GM04504 (cell line): ENCODE data around the gene ARL6.

Experiments used
- DNase-seq: peaks from one replicate; pipeline ENCODE4 v3.0.0-alpha.2; 2012; ENCODE audit warnings: low read depth

Gene ARL6, protein sequence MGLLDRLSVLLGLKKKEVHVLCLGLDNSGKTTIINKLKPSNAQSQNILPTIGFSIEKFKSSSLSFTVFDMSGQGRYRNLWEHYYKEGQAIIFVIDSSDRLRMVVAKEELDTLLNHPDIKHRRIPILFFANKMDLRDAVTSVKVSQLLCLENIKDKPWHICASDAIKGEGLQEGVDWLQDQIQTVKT

DNA sequence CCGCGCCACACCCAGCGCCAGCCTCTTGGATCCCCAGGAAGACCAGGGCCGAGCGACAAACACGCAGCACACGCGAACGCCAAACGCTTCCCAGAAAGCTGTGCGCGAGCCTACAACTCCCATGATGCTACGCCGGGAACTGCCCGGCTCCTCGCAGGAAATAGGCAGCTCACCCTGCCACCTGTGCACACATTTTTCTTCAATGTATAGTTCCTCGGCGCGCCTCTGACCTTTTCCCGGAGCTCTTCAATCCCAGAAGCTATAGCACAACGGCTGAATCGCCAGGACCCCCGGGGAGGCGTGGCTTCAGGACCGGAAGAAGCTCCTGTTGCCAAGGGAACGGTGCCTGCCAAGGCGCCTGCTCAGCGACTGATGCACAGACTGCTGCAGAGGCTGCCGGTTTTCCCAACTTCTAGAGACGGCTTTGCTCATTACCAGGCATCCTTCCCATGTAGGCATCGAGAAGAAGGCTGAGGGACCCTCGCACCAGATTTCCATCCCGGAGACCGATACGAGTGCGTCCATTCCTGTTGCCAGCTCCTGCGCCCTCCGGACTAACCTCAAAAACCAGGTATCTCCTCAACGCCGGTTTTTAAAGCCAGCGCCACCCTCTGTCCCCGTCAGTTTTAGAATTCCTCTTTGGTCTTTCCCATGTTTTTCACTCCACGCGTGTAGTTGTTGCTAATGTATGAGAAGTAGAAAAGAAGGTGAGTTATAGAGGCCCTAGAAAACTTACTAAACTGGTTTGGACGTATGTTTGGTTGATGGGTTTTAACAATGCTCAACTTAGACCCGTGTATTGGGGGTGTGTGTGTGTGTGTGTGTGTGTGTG, at the start of gene ARL6:
ARL6 (plus strand) TSS at position 352 of the 832 bp plus-strand sequence. CDS start 3,350 bp downstream, outside the sequence.
- DNase-seq, result peak; percentile 63

DNA sequence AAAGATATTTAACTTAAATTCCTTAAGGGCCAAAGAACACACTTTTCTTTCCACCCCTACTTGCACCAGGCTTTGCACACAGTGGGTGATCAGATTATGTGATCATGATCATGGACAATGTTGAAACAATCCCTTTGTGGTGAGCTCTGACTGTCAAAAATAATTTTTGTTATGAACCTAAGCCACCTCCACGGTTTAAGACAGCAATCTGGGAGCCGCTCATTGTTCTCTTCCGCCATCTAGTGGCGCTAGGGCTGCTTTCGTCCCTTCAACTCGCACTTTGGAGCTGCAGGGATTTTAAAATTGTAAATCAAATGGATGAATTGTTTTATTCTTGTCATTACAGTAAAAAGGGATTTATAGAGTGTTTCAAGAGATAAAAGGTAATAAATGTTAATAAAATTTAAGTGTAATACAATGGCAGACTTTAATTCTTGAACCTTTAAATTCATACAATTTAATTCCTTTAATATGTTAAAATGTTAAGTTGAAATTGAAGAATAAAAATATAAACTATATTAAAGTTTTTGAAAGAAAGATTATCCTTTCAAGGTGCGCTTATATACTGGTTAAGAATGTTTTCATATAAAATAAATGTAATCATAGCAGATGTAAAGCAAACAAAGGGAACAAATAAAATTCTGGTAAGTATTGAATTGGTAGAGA, 45.3 kb upstream of the ARL6 start:
- DNase-seq, result peak; percentile 34

DNA sequence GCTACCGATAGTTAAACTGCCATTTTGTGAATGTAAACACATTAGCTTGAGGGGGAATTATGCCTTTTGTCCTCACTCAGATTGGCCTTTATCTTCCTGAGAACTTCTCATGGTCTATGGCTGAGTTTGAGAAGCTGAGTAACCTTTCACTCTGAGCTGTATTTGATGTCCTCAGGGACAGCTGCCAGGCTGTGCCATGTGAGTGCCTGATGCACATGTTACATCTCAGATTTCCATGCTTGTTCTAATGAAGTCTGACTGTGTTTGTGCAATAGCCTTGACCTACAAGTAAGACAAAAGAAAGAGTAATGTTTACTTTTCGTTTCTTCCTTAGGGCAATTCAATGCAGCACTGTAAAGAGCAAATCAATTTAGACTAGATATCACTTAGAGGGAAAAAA, 44.1 kb upstream of the ARL6 start:
- no peak for DNase-seq

DNA sequence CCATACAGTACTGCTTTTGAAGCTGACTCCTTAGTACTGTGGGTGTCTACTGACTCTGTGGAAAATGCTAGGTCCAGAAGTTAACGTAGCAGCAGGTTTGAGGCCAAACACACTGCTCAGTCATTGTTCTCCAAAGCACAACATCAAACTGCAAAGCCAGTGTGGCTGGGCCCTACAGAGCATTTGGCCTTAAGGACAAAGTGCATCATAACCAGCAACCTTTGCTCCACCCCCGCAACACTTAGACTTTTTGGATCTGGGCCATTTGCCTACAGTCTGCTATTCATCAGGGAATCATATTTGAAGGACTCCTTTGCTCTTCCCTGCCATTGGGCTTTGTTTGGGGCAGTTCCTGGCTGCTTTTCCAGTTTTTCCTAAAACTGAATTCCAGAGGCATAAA, 43.1 kb upstream of the ARL6 start:
- no peak for DNase-seq

DNA sequence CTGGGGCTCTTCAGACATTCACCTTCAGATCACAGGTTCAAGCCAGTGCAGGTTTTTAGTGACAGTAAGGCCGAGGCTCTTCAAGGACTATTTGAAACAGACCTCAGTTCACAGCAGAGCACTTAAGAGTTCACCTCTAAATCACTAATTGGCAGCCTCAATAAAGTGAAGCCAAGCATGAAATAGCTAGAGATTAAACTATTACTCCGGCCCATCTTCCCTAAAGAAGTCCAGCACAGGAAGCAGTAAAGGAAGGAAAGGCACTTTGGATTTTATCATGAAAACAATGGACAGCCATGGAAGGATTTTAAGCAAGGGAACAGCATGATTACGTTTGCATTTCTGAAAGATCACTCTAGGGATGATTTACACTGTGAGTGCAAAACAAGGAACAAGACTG, 27.6 kb upstream of the ARL6 start:
- DNase-seq, result no peak

DNA sequence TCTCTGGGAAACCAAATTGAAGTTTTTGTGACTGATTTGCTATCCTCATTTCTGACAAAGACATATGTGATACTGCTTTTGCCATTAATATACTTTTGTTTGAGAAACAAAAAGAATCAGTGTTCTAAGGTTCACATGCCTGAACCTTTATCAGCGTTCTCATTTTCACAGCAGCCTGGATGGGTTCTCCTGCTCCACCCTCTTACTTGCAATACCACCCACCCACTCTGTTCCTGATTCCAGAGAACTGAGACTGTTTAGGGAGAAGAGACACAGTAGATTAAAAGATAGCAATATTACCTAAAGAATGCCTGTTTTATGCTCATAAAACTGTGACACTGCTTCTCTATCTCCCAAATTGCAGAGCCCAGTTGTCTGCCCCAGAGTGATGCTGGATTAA, 25.8 kb upstream of the ARL6 start:
- no peak for DNase-seq

DNA sequence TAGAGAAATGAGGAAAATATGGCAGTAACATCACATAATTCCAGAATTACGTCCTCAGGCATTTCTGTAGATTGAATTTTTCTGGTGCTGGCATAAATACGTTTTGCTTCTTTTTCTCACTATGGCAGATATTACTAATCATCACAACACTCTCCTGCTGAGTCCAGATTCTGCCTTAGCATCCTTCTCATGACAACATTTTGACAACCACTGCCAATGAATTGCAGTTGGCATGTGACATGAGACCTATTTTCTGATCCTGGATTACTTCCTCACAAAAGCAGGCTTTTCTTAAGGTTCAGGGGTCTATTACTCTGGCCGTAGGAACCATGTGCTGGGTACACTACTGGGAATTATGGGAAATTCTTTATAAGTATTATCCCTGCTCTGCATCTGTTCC, 22.5 kb upstream of the ARL6 start:
- DNase-seq, result no peak

DNA sequence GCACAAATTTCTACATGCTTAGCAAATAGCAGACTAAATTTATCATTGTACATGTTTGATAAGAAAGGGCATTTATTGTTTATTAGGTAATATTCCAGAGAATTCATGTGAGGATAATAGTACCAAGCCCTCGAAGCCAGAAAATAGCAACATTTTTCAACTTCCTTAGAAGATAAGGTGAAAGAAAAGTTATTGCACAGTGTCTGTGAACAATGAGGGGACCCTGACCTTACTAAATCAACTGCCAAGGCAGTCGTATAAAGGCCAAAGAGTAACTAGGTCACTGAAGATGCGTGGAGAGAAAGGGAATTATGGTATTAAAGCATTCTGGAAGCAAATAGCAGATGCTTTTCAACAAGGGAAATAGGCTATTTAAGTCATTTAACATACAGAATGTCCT, 20.3 kb upstream of the ARL6 start:
- DNase-seq, result no peak

DNA sequence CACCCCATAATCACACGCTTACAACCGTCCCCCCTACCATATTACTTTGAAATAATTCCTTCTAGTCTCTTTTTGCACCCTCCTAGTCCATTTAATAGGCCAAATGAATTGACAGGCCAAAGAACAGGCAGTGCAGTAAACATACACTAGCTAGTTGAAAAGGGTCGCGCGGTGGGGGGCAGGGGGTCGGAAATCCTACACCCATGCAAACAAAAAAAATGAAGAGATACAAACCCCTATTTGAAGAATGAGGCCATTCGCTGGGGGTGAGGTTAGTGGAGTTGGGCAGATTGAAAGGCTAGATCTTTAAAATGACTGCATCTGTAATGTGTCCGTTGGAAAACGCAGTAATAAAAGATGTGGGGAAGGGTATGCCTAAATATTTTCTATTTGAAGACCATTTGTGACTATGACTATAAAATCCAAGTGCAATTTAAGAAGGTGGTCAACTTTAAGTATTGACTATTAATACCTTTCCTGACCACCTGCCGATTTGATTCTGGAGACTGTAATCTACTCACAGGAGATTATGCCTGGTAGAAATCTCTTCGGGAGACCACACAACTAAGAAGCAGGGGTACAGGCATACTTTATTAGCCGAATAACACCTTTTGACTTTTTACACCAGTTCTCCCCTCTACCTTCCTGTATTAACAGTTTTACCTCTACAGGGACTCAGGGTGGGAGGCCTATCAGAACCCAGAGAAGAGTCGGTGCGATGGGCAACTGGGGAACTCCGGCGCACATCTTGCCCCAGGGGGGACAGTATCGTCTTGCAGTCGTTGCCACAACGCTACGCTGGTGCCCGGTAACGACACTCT, 762 bp upstream of the ARL6 start:
- no peak for DNase-seq

DNA sequence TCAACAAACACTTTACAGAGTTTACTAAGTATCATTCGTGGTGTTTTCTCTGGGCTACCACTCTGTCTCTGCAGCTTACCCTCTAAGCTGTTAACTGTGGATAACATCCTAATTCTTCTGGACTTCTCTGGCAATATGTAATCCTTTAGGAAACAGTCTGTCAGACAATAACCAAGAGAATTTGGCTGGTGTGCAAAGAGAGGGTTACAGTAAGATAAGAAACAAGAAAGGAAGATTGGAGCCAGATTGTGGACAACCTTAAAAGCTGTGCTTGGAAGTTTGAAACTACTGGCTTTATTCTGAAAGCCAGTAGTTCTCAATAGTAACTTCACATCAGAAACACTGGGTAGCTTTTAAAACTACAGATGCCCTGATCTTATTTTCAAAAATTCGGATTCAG, 778 bp downstream of the ARL6 start:
- DNase-seq, result no peak

DNA sequence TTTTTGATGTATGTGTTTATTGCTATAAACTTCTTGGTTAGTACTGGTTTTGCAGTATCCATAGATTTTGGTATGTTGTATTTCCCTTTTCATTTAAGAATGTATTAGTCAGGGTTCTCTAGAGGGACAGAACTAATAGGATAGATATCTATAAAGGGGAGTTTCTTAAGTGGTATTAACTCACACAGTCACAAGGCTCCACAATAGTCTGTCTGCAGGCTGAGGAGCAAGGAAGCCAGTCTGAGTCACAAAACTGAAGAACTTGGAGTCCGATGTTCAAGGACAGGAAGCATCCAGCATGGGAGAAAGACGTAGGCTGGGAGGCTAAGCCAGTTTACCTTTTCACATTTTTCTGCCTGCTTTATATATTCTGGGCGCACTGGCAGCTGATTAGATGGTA, 8.4 kb downstream of the ARL6 start:
- DNase-seq, result no peak

DNA sequence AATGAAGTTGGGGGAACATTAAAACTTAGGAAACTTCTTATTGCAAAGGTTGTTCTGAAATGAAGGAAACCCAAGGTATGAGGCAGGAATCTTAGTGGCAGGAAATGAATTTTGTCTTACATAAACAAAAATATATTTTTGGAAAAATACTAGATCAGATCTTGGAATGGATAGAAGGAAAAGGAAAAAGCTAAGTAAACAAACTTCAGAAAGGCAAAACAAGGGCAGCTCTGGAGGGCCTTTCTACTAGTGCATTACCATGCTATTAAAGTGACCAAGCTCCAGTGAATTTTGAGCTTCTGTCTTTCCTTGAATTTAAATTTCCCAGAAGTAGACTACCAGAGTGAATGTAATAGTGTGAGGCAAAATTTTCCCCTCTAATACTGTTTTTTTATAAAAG, 13.6 kb downstream of the ARL6 start:
- no peak for DNase-seq

DNA sequence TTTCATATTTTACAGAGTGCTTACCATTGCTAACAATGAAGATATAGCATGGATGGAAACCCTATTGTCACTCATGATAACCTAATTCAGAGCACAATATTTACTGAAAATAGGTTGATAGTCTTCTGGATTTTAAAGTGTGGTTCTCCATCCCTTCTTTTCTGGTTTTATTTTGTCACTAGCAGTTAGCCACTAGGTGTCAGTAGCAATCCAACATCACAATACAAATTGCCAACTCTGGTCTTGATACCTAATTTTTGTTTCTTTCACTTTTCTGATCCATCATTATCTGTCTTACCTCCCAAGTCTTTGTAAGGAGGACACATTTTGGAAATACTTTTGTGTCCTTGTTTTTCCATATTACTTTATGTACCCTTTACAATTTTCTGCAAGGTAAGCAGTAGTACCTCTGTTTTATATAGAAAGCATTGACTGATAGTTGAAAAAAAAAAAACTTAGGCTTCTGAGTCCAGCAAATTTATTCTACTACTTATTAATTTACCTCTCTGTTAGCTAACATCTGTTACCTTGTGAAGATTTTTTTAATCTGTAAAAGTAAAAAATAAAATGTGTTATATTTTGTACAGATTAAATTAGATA, 29.0 kb downstream of the ARL6 start:
- DNase-seq, result peak; percentile 30

DNA sequence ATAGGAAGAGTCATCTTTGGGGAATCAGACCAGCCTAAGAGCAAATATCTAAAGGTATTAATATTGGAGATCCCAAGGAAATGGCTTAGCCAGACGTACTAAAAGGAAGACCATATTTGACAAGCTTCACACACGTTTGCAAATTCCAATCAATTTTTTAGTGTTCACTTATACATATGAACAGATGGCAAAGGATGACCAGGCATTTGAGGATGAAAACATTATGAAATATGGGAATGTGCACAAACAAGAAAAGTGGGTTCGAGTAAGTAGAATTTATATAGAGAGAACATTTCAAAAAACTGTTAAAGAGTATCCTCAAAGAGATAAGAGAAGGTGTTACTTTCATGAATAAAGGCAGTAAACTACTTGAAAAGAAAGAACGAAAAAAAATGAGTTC, 31.4 kb downstream of the ARL6 start:
- DNase-seq, result no peak

DNA sequence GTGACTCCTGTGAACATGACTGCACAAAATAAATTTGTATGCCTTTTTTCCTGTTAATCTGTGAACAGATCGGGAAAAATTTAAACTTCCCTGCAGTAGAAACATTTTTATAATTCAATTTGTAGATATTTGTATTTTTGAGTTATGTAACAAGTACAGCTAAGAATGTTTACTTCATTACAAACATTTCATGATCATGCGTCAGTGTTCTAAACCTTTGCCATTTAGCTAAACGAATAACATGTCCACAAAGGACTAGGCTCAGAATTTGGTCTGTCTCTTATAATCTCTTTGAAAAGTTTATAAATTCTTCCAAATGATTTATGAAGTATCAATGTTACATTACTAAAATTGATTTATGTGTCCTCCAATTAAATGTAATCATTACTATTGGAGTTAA, 39.9 kb downstream of the ARL6 start:
- DNase-seq, result no peak

DNA sequence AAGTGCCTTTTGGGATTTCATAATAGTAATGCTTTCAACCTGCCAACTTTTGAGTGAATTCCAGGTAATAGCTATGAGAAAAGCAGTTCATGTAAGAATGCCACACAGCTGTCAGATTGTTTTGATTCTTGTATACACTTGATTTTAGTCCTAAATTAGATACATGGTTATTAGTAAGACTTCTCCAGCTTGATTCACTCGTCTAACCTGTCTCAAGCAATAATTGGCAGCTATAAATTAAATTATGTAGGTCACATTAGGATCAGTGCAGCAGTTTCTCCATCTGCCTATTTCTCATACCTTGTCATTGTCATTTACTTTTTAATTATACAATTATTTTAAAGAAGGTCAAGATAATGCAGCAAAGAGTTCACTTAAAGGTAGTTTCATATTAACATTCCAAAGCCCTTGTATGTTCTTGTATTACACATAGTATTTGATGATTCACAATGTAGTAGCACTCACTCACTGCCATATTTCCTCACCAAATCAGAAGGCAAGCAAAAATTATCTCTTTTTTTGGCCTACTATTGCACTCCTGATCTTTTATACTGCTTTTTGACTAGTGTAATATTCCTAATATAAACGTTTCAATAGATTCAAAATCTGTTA, 46.3 kb downstream of the ARL6 start:
- no peak for DNase-seq

DNA sequence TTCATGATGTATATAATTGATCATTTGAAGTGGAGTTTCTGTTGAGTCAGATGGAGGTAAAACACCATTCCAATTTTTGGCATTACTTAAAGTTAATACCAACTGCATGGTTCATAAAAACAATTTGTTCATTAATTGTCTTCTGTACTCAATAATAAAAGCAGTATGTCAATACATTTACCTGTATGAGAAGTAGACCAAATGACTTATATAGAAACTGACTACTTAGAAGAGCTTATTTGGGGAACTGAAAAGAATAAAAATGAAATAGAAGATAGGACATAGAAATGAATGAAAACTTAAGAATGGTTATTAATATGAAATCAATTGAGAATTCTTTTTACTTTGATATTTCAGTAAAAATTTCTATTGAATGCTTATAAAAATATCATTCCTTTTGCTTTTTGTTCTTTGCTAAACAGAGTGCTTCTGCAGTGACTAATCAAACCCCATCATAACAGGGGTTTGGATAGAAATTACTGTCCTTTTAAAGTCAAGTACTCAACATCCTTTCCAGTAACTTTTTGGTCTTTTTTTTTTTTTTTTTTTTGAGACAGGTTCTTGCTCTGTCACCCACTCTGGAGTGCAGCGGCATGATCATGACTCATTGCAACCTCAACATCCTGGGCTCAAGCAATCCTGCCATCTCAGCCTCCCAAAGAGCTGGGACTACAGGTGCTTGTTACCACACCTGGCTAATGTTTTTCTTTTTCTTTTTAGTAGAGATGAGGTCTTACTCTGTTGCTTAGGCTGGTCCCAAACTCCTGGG, 50.8 kb downstream of the ARL6 start:
- no peak for DNase-seq

DNA sequence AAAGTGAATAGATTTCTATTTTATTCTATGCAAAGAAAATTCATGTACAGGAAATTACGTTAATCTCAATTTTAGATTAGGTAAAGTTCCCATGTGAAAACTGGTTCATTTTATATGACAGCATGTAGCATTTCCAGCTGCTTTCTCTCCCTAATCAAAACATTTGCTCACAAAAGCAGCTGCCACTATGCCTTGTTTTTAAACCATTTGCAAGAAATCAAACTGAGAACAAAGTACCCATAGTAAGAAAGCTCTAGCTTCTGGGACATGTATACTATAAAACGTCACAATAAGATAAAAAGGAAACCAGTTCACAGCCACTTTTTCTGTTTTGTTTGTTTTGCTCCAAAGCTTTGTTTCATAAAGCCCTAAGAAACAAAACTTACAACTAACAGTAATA, 52.3 kb downstream of the ARL6 start:
- DNase-seq, result no peak

DNA sequence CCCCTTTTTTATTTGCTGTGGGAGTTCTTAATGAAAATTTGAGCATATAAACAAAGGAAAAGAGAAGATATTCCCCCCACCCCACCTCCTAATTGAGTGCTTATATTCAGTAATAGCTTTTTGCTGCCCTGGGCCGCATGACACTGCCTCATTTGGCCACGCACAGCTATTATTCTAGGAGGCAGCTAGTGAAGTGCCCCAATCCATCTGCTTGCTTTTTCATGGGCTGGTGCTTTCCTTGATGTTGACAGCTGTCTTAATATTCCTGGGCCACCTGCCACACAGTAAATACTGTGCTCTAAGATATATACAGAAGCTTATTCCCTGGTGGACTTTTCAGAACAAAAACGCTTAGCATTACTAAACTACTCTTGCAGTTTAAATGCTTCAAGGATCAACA, 53.4 kb downstream of the ARL6 start:
- DNase-seq, result no peak

DNA sequence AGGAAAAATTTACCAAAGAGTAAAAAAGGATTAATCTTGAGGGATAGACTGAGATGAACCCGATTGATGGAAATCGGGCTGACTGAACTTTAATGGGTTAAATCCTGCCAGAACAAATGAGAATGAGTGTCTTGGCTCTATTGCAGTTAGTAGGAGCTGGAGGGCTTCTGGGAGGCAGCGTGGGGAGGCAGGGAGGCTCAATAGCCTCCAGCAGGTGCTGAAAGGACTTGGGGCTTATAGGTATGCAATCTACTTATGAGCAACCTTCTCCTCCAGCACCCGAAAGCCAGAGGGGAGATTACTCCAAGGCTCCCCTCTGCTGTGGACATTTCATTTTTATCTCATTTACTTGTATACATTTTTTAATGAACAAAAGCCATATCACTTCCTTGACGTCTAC, 56.2 kb downstream of the ARL6 start:
- no peak for DNase-seq

DNA sequence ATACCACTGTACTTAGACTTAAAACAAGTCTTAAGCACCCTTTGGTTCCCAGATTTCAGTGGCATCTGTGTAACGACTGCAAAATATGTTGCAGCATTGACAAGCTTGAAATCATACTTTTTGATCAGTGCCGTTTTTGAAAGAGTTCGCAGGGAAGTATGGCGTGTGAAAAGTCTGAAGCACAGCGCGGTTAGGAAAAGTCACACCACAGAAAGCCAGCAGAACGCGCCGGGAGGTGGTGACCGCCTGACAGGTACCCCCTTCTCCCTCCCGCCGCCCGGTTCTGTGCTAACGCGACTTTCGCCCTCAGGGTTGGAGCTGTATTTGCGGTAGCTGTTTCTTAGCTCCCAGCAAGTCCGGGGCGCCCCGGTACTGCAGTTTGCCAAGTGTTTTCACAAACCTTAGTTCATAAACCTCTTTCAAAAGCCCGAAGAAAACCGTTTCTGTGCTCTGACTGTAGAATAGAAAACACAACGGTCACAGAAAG, 56.8 kb downstream of the ARL6 start:
- DNase-seq, result no peak
